ENCODE measurements around the gene SLC9C2.
"Not testable (repeated sequence)": the region's sequence is repeated elsewhere in the genome, so short reads cannot be mapped to it uniquely, and the experiment has no call there.

Gene SLC9C2

DNA sequence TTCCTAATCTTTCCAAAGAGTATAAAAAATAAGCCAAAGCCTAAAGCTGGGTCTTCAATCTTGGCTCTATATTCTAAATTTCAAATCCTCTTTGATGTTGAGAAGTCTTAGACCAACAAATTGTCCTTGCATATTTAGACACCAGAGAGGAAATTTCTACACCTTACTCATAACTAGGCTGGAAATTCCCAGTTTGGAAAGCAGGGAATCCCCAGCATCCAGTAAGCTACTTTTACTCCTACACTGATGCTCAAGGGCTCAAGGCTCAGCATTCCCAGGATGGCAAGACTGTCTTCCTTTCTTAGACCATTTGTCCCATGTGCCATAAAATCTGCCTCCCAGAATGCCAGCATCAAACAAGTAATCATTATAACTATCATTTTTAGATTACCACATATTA, 97.5 kb downstream of the SLC9C2 start:
- no peak for DNase-seq (ENCODE audit: extremely low read depth, low read depth)
- TF ChIP-seq, protein P1, sequence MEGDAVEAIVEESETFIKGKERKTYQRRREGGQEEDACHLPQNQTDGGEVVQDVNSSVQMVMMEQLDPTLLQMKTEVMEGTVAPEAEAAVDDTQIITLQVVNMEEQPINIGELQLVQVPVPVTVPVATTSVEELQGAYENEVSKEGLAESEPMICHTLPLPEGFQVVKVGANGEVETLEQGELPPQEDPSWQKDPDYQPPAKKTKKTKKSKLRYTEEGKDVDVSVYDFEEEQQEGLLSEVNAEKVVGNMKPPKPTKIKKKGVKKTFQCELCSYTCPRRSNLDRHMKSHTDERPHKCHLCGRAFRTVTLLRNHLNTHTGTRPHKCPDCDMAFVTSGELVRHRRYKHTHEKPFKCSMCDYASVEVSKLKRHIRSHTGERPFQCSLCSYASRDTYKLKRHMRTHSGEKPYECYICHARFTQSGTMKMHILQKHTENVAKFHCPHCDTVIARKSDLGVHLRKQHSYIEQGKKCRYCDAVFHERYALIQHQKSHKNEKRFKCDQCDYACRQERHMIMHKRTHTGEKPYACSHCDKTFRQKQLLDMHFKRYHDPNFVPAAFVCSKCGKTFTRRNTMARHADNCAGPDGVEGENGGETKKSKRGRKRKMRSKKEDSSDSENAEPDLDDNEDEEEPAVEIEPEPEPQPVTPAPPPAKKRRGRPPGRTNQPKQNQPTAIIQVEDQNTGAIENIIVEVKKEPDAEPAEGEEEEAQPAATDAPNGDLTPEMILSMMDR (IDR thresholded peaks at IDR 0.05; ENCODE audit: low read depth, low read length) = no peak

DNA sequence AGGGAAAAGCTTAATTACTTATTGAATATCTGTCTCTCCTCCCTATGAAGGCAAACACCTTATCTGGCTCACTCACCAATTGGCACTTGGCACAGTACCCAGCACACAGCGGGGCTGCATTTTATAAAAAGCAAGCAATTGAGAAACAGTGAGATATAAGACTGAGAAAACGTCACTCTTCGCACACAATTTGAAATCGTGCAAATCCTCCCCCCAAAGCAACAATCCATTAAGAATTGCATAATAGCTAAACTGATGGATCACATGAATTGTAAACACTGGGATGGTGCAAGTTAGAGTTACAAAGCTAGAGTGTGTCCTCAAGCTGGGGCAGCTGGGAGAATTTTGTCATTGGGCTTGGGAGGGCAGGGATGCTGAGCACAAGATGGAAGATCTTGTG, 98.6 kb downstream of the SLC9C2 start:
- DNase-seq (ENCODE audit: extremely low read depth, low read depth) = no peak
- TF ChIP-seq, protein P1 (IDR thresholded peaks at IDR 0.05; ENCODE audit: low read depth, low read length) = no peak

DNA sequence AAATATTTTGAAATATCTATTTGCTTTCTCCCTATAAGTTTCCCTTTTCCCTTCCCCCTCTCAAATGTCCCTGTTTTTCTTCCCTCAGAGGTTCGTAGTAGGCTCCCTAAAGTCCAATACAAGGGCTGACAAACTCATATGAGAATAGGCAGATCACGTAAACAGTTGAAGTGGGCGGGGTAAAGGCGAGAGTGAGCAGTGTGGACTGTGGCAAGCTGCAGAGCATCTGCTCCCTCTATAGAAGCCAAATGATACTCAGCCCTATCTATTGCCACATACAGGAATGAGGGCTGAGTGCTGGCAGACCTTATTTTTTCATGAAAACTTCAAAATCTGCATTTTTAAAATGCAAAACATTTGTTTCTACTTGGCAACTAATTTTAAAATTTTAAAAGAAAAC, 99.5 kb downstream of the SLC9C2 start:
- DNase-seq (ENCODE audit: extremely low read depth, low read depth) = peak; percentile 39
- TF ChIP-seq, protein P1 (IDR thresholded peaks at IDR 0.05; ENCODE audit: low read depth, low read length) = no peak; the same call in 1 of the 2 replicates

DNA sequence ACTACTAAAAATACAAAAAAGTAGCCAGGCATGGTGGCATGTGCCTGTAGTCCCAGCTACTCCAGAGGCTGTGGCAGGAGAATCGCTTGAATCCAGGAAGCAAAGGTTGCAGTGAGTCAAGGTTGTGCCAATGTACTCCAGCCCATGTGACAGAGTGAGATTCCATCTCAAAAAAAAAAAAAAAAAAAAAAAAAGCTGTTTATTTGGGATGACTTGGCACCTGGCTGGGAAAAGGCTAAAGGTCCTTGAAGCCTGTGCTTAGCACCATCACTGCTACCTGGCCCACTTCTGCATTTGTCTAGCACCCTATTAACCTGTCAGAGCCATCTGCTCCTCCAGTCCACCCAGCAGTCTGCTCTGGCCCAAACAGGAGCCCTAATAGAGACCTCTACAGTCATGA, 100.8 kb downstream of the SLC9C2 start:
- no peak for DNase-seq (ENCODE audit: extremely low read depth, low read depth)
- TF ChIP-seq, protein P1 (IDR thresholded peaks at IDR 0.05; ENCODE audit: low read depth, low read length) = no peak

DNA sequence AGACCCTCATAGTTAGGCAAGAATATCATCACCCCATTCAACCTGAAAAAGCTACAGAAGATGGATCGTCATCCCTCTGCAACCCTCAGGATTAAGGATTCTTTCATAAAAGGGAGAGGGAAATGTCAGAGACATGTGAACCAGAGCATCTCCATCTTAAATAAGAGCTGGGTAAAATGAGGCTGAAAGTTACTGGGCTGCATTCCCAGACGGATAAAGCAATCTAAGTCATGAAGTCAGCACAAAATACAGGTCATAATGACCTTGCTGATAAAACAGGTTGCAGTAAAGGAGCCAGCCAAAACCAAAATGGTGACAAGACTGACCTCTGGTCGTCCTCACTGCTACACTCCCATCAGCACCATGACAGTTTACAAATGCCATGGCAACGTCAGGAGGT, 103.1 kb downstream of the SLC9C2 start:
- no peak for DNase-seq (ENCODE audit: extremely low read depth, low read depth)
- TF ChIP-seq, protein P1 (IDR thresholded peaks at IDR 0.05; ENCODE audit: low read depth, low read length) = no peak

DNA sequence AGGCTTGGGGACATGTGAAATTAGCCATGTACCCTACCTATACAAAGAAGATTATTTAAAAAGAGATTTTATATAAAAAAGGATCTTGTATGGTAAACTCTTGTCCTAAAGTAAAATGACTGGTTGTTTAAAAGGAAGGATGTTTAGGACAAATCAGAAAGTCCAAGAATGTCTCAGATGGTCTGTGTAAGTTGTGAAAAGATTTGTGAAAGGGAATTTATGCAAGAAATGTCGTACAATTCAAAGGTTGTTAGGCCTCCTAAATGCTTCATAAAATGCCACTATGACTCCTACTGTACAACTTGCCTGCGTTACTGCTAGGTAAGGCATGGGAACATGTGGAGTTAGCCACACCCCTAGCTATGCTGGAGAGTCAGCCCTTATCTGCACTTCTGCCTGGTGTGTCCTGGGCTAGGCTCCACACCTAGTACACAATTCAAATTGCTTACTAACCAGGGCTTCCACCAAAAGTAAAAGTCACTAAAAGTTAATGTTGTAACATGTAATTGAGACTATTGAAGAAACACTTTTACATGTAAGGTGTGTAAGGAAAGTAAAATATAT, 106.0 kb downstream of the SLC9C2 start:
- TF ChIP-seq, protein P1 (IDR thresholded peaks at IDR 0.05; ENCODE audit: low read depth, low read length) = no peak
- no peak for DNase-seq (ENCODE audit: extremely low read depth, low read depth)

DNA sequence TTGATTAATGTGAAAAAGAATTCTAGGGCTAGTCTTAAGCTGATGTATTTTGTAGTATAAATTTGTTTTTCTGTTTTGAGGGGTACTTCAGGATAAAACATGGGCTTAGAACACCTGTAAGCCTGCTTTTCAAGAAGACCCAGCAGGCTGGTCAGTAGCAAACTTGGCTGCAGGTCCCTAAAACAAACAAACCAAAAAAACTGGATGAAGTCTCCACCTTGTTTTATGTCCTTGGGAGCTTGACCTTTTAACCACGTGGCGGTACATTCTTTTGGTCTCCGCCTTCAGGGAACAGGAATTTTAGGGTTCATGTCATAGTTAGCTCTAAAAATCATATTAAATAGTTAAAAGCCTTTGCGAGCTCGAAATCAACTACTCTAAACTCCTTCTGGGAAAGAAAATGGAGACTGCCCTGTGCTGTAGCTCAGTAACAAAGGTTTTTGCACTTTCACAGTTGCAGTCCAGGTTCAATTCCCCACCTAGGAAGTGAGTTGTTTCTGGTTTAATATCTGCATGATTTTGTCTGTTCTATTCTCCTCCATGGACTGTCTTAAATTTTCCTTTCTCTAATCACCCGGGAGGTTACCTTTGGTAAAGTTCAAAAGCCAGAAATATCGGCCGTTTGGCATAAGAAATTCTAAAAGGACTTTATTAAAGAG, 107.1 kb downstream of the SLC9C2 start:
- DNase-seq (ENCODE audit: extremely low read depth, low read depth) = no peak
- TF ChIP-seq, protein P1 (IDR thresholded peaks at IDR 0.05; ENCODE audit: low read depth, low read length) = no peak

DNA sequence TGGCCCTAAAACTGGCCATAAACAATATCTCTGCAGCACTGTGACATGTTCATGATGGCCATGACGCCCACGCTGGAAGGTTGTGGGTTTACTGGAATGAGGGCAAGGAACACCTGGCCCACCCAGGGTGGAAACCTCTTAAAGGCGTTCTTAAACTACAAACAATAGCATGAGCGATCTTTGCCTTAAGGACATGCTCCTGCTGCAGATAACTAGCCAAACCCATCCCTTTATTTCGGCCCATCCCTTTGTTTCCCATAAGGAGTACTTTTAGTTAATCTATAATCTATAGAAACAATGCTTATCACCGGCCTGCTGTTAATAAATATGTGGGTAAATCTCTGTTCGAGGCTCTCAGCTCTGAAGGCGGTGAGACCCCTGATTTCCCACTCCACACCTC, 109.7 kb downstream of the SLC9C2 start:
- not testable (repeated sequence) for DNase-seq (ENCODE audit: extremely low read depth, low read depth)

Measured in AG09319 (cell line).